ENCODE data around the gene TMIGD2.

- TF ChIP-seq REST (IDR thresholded peaks at IDR 0.05; ENCODE audit: insufficient read depth in 1 of 2, low read depth in 2 of 2, low read length in 1 of 2) (no peak), CTCF (IDR thresholded peaks at IDR 0.05) (no peak)
These were observed 4.0 kb downstream of the TMIGD2 start for GRCh38 chr19:4297901-4298809.
